ENCODE measurements around the gene CELSR1.

DNA sequence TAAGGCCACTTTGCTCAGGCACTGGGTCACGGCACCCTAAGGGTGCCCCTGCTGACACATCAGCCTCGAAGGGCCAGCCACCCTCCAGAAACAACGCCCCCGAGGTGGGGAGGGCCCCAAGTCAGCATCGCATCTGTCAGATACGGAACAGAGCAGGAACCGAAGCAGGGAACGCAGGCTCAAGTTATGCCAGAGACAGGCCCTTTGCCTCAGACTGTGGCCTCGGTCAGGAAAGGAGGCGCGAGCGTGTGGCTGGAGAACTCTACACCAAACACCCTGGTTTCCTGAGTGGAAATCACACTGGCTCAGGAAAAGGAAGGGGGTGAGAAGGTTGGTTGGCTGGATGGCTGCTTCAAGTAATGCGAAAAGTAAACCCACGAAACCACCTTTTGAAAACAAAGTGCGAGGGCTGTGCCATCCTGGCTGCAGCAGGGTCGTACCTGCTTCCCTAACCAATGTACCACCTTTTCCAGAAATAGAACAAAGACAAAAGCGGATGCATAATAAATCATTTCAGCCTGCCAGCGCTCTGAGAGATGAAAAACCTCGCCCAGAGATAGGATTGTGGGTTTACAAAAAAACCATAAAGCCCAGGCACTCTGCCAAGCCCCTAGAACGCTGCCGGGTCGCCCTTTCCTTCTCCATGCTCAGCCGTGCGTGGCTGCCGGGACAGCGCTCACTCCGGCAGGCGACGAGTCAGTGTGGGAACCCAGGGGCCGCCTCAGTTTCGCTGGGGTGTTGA lies 163.3 kb downstream of the CELSR1 start:
- TF ChIP-seq, protein P1, sequence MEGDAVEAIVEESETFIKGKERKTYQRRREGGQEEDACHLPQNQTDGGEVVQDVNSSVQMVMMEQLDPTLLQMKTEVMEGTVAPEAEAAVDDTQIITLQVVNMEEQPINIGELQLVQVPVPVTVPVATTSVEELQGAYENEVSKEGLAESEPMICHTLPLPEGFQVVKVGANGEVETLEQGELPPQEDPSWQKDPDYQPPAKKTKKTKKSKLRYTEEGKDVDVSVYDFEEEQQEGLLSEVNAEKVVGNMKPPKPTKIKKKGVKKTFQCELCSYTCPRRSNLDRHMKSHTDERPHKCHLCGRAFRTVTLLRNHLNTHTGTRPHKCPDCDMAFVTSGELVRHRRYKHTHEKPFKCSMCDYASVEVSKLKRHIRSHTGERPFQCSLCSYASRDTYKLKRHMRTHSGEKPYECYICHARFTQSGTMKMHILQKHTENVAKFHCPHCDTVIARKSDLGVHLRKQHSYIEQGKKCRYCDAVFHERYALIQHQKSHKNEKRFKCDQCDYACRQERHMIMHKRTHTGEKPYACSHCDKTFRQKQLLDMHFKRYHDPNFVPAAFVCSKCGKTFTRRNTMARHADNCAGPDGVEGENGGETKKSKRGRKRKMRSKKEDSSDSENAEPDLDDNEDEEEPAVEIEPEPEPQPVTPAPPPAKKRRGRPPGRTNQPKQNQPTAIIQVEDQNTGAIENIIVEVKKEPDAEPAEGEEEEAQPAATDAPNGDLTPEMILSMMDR (IDR thresholded peaks at IDR 0.05): no peak
- TF ChIP-seq ZFX (IDR thresholded peaks at IDR 0.05; ENCODE audit: borderline replicate concordance): no peak

Measured in 22Rv1 (cell line).